Measurements from ENCODE around the gene CHIC2. TPM values are rescaled to one million over a fixed set of nuclear protein-coding genes. Genes with fewer than 3 reads are reported as not detected.
"Not testable (repeated sequence)": the region's sequence is repeated elsewhere in the genome, so short reads cannot be mapped to it uniquely, and the experiment has no call there.

The CHIC2 gene
- polyA plus RNA-seq, 1 donor = 25.9 TPM

DNA sequence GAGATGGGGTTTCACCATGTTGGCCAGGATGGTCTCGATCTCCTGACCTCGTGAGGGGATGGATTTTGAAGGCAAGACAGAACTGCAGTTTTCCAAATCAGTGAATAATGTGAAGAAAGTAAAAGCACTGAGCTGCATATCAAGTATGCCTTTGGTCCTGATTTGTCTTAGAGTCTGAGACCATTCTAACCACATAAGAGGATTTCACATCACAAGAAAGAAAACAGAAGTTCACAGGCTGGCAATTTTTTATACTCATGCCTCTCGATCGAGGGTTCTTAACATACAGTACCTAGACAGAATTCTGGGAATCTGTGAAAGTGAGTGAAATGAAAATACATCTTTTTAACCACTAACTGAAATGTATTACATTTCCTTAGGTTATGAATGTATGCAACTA lies 23.3 kb downstream of the CHIC2 start:
- DNase-seq = no peak
- Histone ChIP-seq H3K27ac (ENCODE audit: low read length) (no peak overlapping the region), H3K9me3 (ENCODE audit: control insufficient read depth, low read depth, low read length) (peaks cover 3% of the 10 kb centered on the region), H3K27me3 (ENCODE audit: control insufficient read depth, insufficient read depth, low read length) (no peaks in the 10 kb centered on the region), H3K36me3 (ENCODE audit: control insufficient read depth, insufficient read depth, low read length) (peaks cover 8% of the 10 kb centered on the region), H3K4me3 (ENCODE audit: low read length) (no peak overlapping the region), H3K4me1 (ENCODE audit: control insufficient read depth, insufficient read depth, low read length) (no peaks in the 10 kb centered on the region)
- WGBS (ENCODE audit: insufficient coverage, low lambda C conversion rate) = no CpG with 5 or more reads among the region's 4 CpGs

DNA sequence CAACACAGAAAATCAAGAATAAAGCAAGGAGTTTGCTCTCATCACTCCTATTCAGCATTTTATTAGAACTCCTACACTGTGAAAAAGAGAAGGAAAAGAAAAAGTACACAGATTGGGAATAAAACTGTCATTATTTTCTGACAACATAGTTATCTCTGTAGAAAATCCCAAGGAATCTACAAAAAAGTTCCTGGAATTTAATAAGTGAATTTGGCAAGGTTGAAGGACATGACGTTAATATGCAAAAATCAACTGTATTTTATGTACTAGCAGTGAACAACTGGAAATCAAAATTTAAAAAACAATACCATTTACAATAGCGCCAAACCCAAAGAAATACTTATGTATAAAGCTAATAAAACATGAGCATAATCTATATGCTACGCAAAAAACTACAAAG lies 26.3 kb downstream of the CHIC2 start:
- H3K9me3 ChIP-seq (ENCODE audit: control insufficient read depth, low read depth, low read length) = peaks cover 2% of the 10 kb centered on the region
- no peak overlapping the region for H3K4me3 ChIP-seq (ENCODE audit: low read length)
- DNase-seq = no peak
- WGBS (ENCODE audit: insufficient coverage, low lambda C conversion rate) = 93% methylated on average over 1 of the region's 3 CpGs
- no peaks in the 10 kb centered on the region for H3K4me1 ChIP-seq (ENCODE audit: control insufficient read depth, insufficient read depth, low read length)
- H3K27ac ChIP-seq (ENCODE audit: low read length) = no peak overlapping the region
- no peaks in the 10 kb centered on the region for H3K27me3 ChIP-seq (ENCODE audit: control insufficient read depth, insufficient read depth, low read length)
- peaks cover 10% of the 10 kb centered on the region for H3K36me3 ChIP-seq (ENCODE audit: control insufficient read depth, insufficient read depth, low read length)

DNA sequence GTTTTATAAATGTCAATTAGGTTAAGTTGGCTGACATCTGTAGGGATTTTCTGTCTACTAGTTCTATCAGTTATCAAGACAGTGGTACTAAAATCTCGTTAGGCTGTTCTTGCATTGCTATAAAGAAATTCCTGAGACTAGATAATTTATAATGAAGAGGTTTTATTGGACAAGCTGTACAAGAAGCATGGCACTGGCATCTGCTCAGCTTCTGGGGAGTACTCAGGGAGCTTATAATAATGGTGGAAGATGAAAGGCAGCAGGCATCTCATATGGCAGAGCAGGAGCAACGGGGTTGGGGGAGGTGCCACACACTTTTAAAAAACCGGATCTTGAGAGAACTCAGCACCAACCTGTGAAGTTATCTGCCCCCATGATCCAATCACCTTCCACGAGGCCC lies 28.2 kb downstream of the CHIC2 start:
- no peaks in the 10 kb centered on the region for H3K27me3 ChIP-seq (ENCODE audit: control insufficient read depth, insufficient read depth, low read length)
- no peaks in the 10 kb centered on the region for H3K9me3 ChIP-seq (ENCODE audit: control insufficient read depth, low read depth, low read length)
- DNase-seq = no peak
- no peak overlapping the region for H3K27ac ChIP-seq (ENCODE audit: low read length)
- H3K4me3 ChIP-seq (ENCODE audit: low read length) = no peak overlapping the region
- peaks cover 10% of the 10 kb centered on the region for H3K36me3 ChIP-seq (ENCODE audit: control insufficient read depth, insufficient read depth, low read length)
- no peaks in the 10 kb centered on the region for H3K4me1 ChIP-seq (ENCODE audit: control insufficient read depth, insufficient read depth, low read length)
- WGBS (ENCODE audit: insufficient coverage, low lambda C conversion rate) = no CpG with 5 or more reads among the region's 4 CpGs

DNA sequence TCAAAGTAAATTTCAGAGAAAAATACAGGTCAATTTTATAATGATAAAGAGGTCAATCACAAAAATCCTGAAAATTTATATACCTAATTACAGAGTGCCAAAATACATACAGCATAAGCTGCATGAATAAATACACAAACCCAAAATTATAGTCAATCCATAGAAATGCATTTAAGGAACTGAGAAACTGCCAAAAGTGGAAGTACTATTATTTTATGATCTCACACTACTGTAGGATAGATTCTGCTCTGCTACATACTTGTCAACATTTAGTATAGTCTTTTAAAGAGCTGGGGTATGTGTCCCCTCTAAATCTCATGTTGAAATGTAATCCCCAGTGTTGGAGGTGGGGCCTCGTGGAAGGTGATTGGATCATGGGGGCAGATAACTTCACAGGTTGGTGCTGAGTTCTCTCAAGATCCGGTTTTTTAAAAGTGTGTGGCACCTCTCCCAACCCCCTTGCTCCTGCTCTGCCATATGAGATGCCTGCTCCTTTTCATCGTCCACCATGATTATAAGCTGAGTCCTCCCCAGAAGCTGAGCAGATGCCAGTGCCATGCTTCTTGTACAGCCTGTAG lies 31.8 kb downstream of the CHIC2 start:
- H3K9me3 ChIP-seq (ENCODE audit: control insufficient read depth, low read depth, low read length) = no peaks in the 10 kb centered on the region
- peaks cover 6% of the 10 kb centered on the region for H3K36me3 ChIP-seq (ENCODE audit: control insufficient read depth, insufficient read depth, low read length)
- no peaks in the 10 kb centered on the region for H3K27me3 ChIP-seq (ENCODE audit: control insufficient read depth, insufficient read depth, low read length)
- no peaks in the 10 kb centered on the region for H3K4me1 ChIP-seq (ENCODE audit: control insufficient read depth, insufficient read depth, low read length)
- H3K27ac ChIP-seq (ENCODE audit: low read length) = no peak overlapping the region
- DNase-seq = no peak
- H3K4me3 ChIP-seq (ENCODE audit: low read length) = no peak overlapping the region
- WGBS (ENCODE audit: insufficient coverage, low lambda C conversion rate) = 100% methylated on average over 1 of the region's 3 CpGs

DNA sequence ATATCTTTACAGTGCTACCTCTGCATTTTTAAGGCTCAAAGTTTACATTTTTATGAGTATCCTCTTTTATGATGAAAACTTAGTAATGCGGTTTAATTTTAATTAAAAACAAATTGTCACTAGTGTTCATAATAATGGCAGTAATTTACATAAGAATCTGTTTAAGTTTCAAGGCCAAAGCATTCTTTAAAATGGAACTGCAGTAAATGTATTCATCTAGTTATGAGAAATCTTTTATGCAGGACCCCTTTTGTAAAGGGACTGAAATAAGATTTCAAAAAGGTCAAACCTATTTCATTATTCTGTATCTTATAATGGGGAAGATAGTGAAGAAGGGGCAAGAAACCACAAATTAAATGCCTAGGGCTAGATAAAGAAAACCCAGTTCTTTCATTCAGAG lies 37.1 kb downstream of the CHIC2 start:
- Histone ChIP-seq H3K27me3 (ENCODE audit: control insufficient read depth, insufficient read depth, low read length) (no peaks in the 10 kb centered on the region), H3K4me1 (ENCODE audit: control insufficient read depth, insufficient read depth, low read length) (no peaks in the 10 kb centered on the region), H3K36me3 (ENCODE audit: control insufficient read depth, insufficient read depth, low read length) (no peaks in the 10 kb centered on the region), H3K4me3 (ENCODE audit: low read length) (no peak overlapping the region), H3K9me3 (ENCODE audit: control insufficient read depth, low read depth, low read length) (peaks cover 3% of the 10 kb centered on the region), H3K27ac (ENCODE audit: low read length) (no peak overlapping the region)
- WGBS (ENCODE audit: insufficient coverage, low lambda C conversion rate) = 40% methylated on average over 1 of the region's 1 CpG
- no peak for DNase-seq

DNA sequence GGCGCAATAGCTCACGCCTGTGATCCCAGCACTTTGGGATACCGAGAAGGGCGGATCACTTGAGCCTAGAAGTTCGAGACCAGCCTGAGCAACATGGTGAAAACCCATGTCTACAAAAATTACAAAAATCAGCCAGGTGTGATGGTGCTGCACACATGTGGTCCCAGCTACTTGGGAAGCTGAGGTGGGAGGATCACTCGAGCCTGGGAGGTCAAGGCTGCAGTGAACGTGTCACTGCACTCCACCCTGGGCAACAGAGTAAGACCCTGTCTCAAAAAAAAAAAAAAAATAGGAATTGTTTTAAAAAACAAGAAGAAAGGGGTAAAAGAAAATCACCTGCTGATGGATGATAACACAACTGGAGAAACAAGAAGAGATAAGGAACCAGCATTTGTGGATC lies 38.8 kb downstream of the CHIC2 start:
- H3K4me3 ChIP-seq (ENCODE audit: low read length) = no peak overlapping the region
- H3K4me1 ChIP-seq (ENCODE audit: control insufficient read depth, insufficient read depth, low read length) = no peaks in the 10 kb centered on the region
- DNase-seq = no peak
- no peaks in the 10 kb centered on the region for H3K27me3 ChIP-seq (ENCODE audit: control insufficient read depth, insufficient read depth, low read length)
- H3K36me3 ChIP-seq (ENCODE audit: control insufficient read depth, insufficient read depth, low read length) = no peaks in the 10 kb centered on the region
- no peak overlapping the region for H3K27ac ChIP-seq (ENCODE audit: low read length)
- 100% methylated on average over 2 of the region's 7 CpGs for WGBS (ENCODE audit: insufficient coverage, low lambda C conversion rate)
- H3K9me3 ChIP-seq (ENCODE audit: control insufficient read depth, low read depth, low read length) = peaks cover 3% of the 10 kb centered on the region

DNA sequence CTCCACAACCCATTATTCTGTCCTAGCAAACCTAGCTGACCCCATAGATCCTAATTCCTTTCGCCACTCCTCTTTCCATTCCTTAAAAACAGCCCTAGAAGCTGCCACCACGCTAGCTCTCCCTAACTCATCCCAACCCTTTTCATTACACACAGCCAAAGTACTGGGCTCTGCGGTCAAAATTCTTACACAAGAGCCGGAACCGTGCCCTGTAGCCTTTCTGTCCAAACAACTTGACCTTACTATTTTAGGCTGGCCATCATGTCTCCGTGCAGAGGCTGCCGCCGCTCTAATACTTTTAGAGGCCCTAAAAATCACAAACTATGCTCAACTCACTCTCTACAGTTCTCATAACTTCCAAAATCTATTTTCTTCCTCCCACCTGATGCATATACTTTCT lies 41.4 kb downstream of the CHIC2 start:
- H3K36me3 ChIP-seq (ENCODE audit: control insufficient read depth, insufficient read depth, low read length); H3K4me3 ChIP-seq (ENCODE audit: low read length); H3K9me3 ChIP-seq (ENCODE audit: control insufficient read depth, low read depth, low read length); H3K4me1 ChIP-seq (ENCODE audit: control insufficient read depth, insufficient read depth, low read length); DNase-seq; H3K27me3 ChIP-seq (ENCODE audit: control insufficient read depth, insufficient read depth, low read length); H3K27ac ChIP-seq (ENCODE audit: low read length): not testable (repeated sequence)
- WGBS (ENCODE audit: insufficient coverage, low lambda C conversion rate) = 100% methylated on average over 3 of the region's 8 CpGs

DNA sequence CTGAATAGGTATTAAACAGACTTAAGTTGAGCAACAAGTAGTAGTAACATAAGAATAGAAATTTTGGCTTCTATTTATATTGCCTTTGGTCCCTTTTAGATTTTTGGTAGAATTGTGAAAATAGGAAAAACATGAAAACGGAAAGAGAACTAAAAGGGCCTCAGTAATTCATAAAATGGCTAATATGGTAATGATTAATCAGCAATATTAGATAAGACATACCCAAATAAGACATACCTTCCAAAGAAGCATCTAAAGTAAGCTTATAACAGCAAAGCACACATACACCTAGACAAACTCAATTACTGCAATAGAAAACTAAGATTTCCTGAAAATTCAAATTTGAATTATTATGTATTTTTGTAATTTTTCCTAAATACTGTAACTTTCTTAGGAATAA lies 46.4 kb downstream of the CHIC2 start:
- WGBS (ENCODE audit: insufficient coverage, low lambda C conversion rate) = 56% methylated on average over 1 of the region's 1 CpG

DNA sequence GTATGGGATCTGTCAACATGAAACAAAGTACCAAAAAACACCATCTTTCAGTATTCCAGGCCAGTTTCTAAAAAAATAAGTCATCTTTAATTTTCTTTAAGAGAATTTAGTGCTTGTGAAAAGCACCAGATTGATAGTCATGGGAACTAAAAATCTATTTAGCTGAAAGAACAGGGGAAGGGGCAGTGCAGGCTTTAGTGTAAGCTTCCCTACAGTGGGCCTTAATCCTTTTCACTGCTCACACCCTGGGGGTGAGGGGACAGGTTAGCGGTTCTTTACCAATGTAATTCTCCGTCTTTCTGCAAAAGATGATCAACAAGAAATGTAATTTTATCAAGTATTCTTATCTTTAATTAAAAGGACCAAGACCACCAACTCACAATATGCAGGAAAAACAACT lies 47.1 kb downstream of the CHIC2 start:
- H3K4me3 ChIP-seq (ENCODE audit: low read length) = no peak overlapping the region
- H3K27me3 ChIP-seq (ENCODE audit: control insufficient read depth, insufficient read depth, low read length) = no peaks in the 10 kb centered on the region
- no peaks in the 10 kb centered on the region for H3K36me3 ChIP-seq (ENCODE audit: control insufficient read depth, insufficient read depth, low read length)
- H3K9me3 ChIP-seq (ENCODE audit: control insufficient read depth, low read depth, low read length) = no peaks in the 10 kb centered on the region
- no CpG with 5 or more reads among the region's 2 CpGs for WGBS (ENCODE audit: insufficient coverage, low lambda C conversion rate)
- DNase-seq = no peak
- no peak overlapping the region for H3K27ac ChIP-seq (ENCODE audit: low read length)
- no peaks in the 10 kb centered on the region for H3K4me1 ChIP-seq (ENCODE audit: control insufficient read depth, insufficient read depth, low read length)

More for the DNA sequence above, 46.4 kb downstream of the CHIC2 start:
- Histone ChIP-seq H3K9me3 (ENCODE audit: control insufficient read depth, low read depth, low read length) (no peaks in the 10 kb centered on the region), H3K36me3 (ENCODE audit: control insufficient read depth, insufficient read depth, low read length) (no peaks in the 10 kb centered on the region), H3K4me3 (ENCODE audit: low read length) (no peak overlapping the region), H3K4me1 (ENCODE audit: control insufficient read depth, insufficient read depth, low read length) (no peaks in the 10 kb centered on the region), H3K27me3 (ENCODE audit: control insufficient read depth, insufficient read depth, low read length) (no peaks in the 10 kb centered on the region), H3K27ac (ENCODE audit: low read length) (no peak overlapping the region)
- no peak for DNase-seq

DNA sequence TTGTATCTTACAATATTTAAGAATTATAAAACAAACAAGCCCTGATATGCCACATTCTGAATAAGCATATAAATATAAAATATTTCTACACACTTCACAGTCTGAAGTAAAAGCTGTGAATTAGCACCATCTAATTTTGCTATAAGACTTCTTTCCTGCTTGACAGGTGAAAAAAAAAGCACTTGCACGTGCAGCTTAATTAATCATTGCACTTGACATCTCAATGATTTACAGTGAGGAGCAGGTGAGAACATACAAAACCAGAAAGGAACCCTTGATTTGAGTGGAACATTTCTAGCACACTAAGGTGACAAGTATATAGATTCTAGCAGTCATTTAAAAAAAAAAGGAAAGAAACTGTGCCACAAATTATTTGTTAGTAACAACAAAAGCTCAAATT lies 47.9 kb downstream of the CHIC2 start:
- H3K9me3 ChIP-seq (ENCODE audit: control insufficient read depth, low read depth, low read length) = no peaks in the 10 kb centered on the region
- no peaks in the 10 kb centered on the region for H3K4me1 ChIP-seq (ENCODE audit: control insufficient read depth, insufficient read depth, low read length)
- H3K4me3 ChIP-seq (ENCODE audit: low read length) = no peak overlapping the region
- H3K36me3 ChIP-seq (ENCODE audit: control insufficient read depth, insufficient read depth, low read length) = no peaks in the 10 kb centered on the region
- no peak overlapping the region for H3K27ac ChIP-seq (ENCODE audit: low read length)
- no peaks in the 10 kb centered on the region for H3K27me3 ChIP-seq (ENCODE audit: control insufficient read depth, insufficient read depth, low read length)
- WGBS (ENCODE audit: insufficient coverage, low lambda C conversion rate) = 0% methylated on average over 1 of the region's 1 CpG
- no peak for DNase-seq

DNA sequence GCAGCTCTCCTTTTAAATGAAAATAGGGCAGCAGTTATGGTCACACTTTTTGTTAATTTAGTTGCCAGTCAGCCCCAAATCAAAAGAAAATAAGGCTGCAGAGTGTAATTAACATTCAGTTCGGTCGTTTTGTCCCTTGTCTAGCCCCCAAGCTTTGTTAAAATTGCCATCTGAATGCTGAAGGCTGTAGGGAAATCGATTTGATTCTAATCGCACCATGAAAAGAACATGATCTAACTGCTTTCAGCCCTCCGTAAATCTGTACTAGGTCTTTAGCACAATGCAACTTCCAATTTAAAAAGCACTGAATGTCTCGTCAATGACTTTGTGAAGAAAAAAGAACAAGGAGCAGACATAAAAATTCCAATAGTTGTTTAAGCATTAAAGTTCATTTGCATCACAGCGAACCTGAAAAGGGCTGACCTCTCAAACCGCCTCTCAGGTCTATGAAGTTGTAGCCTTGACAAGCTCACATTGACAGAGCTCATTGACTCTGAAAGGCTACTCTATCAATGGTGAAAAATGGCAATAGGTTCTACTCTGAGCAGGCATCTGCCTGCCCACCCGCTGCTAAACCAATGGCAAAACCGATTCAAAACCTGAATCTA lies 48.9 kb downstream of the CHIC2 start:
- Histone ChIP-seq H3K27me3 (ENCODE audit: control insufficient read depth, insufficient read depth, low read length) (no peaks in the 10 kb centered on the region), H3K36me3 (ENCODE audit: control insufficient read depth, insufficient read depth, low read length) (no peaks in the 10 kb centered on the region), H3K4me1 (ENCODE audit: control insufficient read depth, insufficient read depth, low read length) (no peaks in the 10 kb centered on the region), H3K4me3 (ENCODE audit: low read length) (no peak overlapping the region), H3K9me3 (ENCODE audit: control insufficient read depth, low read depth, low read length) (no peaks in the 10 kb centered on the region), H3K27ac (ENCODE audit: low read length) (no peak overlapping the region)
- 95% methylated on average over 6 of the region's 10 CpGs for WGBS (ENCODE audit: insufficient coverage, low lambda C conversion rate)
- DNase-seq = no peak

Data from large intestine (tissue), 3 donors.